Testis (tissue), 5 donors: ENCODE results near the gene YY1AP1. TPM values are rescaled to one million over a fixed set of nuclear protein-coding genes. Genes with fewer than 3 reads are reported as not detected.
"Not testable (repeated sequence)": the region's sequence is repeated elsewhere in the genome, so short reads cannot be mapped to it uniquely, and the experiment has no call there.

ENCODE experiments used
- DNase-seq: peaks from one replicate; pipeline ENCODE4 v3.0.0-alpha.2; 2019
- H3K27ac ChIP-seq, 2 donors: fragments of 200-600 bp; sonication (generic); one replicate each; pipeline ENCODE4 v1.5.1; 2019
- H3K27me3 ChIP-seq: fragments of 200-600 bp; sonication (generic); one replicate; pipeline ENCODE4 v1.5.1; 2019
- H3K36me3 ChIP-seq: fragments of 200-600 bp; sonication (generic); one replicate; pipeline ENCODE4 v1.5.1; 2017; ENCODE audit warnings: low read depth; ENCODE audit errors: missing control alignments
- H3K4me1 ChIP-seq: fragments of 200-600 bp; sonication (generic); one replicate; pipeline ENCODE4 v1.5.1; 2019
- H3K4me3 ChIP-seq, 2 donors: fragments of 200-600 bp; sonication (generic); one replicate each; pipeline ENCODE4 v1.5.1; 2017 to 2019
- H3K9me3 ChIP-seq: fragments of 200-600 bp; sonication (generic); one replicate; pipeline ENCODE4 v1.5.1; 2017
- POLR2A ChIP-seq: fragments of 450-650 bp; IDR thresholded peaks from one replicate; pipeline ENCODE4 v1.6.1; 2017; ENCODE audit warnings: antibody characterized with exemption, mild to moderate bottlenecking, moderate library complexity
- WGBS, 2 donors: methylation state at CpG; one replicate each; pipeline ENCODE4 v1.1.5; 2018; 5-methylcytosine and 5-hydroxymethylcytosine counted together
- intact Hi-C: fragments of 100-400 bp; cut with DNase I; formaldehyde crosslinking; loops from one replicate; pipeline ENCODE4 v1.15.1; 2023; ENCODE audit warnings: low total_unique reads
- long read RNA-seq, 2 donors: transcript quantifications; one replicate each; lab custom pipeline, GENCODE V29; 2026
- polyA plus RNA-seq: library from polyadenylated mRNA; stranded (reverse); fragments of 350-450 nt; fragmentation: Illumina TruSeq; extraction: RNeasy Lipid Tissue Mini Kit (QIAGEN cat#74804); gene quantifications from one replicate; pipeline ENCODE4 v1.2.3, GENCODE V29; 2014; ENCODE audit warnings: low read depth, low replicate concordance; ENCODE audit not compliant: insufficient read depth
- total RNA-seq, 2 donors: library from RNA; depleted of rRNA; stranded (reverse); fragments of >200 nt; gene quantifications; one replicate each; pipeline ENCODE4 v1.2.3, GENCODE V29; 2016
- TF ChIP-seq, protein P1 (sequence below), 3 experiments: fragments of 450-650 bp in 2 of 3; fragments of 200-600 bp in 1 of 3; sonication (generic) in 1 of 3; IDR thresholded peaks; one replicate each; pipeline ENCODE4 v1.5.1; 2016 to 2019; ENCODE audit warnings: antibody characterized with exemption in 3 of 3, mild to moderate bottlenecking in 2 of 3, moderate library complexity in 1 of 3

The YY1AP1 gene, protein sequence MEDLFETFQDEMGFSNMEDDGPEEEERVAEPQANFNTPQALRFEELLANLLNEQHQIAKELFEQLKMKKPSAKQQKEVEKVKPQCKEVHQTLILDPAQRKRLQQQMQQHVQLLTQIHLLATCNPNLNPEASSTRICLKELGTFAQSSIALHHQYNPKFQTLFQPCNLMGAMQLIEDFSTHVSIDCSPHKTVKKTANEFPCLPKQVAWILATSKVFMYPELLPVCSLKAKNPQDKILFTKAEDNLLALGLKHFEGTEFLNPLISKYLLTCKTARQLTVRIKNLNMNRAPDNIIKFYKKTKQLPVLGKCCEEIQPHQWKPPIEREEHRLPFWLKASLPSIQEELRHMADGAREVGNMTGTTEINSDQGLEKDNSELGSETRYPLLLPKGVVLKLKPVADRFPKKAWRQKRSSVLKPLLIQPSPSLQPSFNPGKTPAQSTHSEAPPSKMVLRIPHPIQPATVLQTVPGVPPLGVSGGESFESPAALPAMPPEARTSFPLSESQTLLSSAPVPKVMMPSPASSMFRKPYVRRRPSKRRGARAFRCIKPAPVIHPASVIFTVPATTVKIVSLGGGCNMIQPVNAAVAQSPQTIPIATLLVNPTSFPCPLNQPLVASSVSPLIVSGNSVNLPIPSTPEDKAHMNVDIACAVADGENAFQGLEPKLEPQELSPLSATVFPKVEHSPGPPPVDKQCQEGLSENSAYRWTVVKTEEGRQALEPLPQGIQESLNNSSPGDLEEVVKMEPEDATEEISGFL
- total RNA-seq (100 to 1,000 TPM; 171 to 219 TPM), polyA plus RNA-seq (205 TPM)
- long read RNA-seq, donor 1, transcript YY1AP1-212 (11 exons, 2,654 nt), result major isoform, 9 of 262 reads
- long read RNA-seq, donor 1, transcript YY1AP1-210 (10 exons, 3,073 nt), result minor isoform, 6 of 262 reads
- long read RNA-seq, donor 1, partial matches to known transcripts, result 240 of 262 reads
- long read RNA-seq, donor 1, other reads (novel, unspliced or antisense), result 0 of 262 reads
- long read RNA-seq, donor 2, partial matches to known transcripts, result 81 of 104 reads
- long read RNA-seq, donor 2, other reads (novel, unspliced or antisense), result 20 of 104 reads

DNA sequence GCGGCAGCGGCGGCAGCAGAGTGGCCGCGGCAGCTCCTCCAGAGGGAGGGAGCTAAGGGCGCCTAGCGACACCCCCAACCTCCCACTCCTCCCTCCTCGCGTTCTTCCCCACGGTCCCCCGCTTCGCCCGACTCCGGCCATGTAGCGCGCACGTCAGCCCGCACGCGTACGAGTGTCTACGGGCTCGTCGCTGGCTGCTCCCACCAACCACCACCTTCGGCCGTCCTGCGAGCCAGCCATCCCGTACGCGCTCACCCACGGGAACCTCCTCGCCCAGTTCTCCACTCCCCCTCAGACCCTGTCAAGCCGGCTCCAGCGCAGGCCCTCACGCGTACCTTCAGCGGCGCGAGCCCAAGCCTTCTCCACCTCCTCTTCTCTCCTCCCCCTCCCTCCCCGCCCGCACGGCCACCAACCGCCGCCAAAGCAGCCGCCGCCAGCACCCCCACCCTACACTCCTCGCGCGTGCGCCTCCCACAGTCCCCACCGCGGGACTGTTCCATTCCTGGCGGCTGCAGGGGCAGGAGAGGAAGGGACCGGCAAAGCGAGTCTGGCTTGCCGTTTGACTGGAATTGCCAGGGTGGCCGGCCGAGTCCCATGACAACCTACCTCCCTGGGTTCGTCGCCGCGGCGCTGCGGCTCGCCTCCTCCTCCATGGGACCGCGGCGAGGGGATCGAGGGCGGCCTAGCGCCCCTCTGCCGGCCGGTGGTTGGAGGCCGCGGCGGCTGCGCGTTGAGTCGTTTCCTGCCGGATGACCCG lies at the start of gene YY1AP1:
Gene YY1AP1, minus strand, starts transcription at position 451 of the 757 bp plus-strand sequence. CDS start 8,338 bp downstream, outside the sequence.
- 0 to 2% methylated on average over 25 to 80 of the region's 81 CpGs for WGBS, 2 donors
- Histone ChIP-seq H3K27me3 (no peaks in the 10 kb centered on the region), H3K36me3 (no peaks in the 10 kb centered on the region), H3K9me3 (no peaks in the 10 kb centered on the region), H3K4me1 (peaks cover 23% of the 10 kb centered on the region), H3K4me3 (peak within 1 kb of the TSS; percentile 96 to 100), H3K27ac (peak within 1 kb of the TSS; percentile 98 to 99)
- peak; percentile 66 for TF ChIP-seq POLR2A
- TF ChIP-seq, protein P1, sequence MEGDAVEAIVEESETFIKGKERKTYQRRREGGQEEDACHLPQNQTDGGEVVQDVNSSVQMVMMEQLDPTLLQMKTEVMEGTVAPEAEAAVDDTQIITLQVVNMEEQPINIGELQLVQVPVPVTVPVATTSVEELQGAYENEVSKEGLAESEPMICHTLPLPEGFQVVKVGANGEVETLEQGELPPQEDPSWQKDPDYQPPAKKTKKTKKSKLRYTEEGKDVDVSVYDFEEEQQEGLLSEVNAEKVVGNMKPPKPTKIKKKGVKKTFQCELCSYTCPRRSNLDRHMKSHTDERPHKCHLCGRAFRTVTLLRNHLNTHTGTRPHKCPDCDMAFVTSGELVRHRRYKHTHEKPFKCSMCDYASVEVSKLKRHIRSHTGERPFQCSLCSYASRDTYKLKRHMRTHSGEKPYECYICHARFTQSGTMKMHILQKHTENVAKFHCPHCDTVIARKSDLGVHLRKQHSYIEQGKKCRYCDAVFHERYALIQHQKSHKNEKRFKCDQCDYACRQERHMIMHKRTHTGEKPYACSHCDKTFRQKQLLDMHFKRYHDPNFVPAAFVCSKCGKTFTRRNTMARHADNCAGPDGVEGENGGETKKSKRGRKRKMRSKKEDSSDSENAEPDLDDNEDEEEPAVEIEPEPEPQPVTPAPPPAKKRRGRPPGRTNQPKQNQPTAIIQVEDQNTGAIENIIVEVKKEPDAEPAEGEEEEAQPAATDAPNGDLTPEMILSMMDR (IDR thresholded peaks at IDR 0.05), result peak in 1 of 3 experiments; percentile 40
- intact Hi-C loops, result no loop called here
- DNase-seq, result peak; percentile 93

GRCh38 chr1:155729031-155729898 lies 40.7 kb upstream of the YY1AP1 start:
- TF ChIP-seq POLR2A, result no peak
- TF ChIP-seq, protein P1 (IDR thresholded peaks at IDR 0.05), result peak; percentile 56 to 69 (median 59)
- intact Hi-C loops, result no loop called here

GRCh38 chr1:155725142-155725541 lies 36.6 kb upstream of the YY1AP1 start:
- H3K27ac ChIP-seq, result no peak overlapping the region
- no peaks in the 10 kb centered on the region for H3K27me3 ChIP-seq
- H3K9me3 ChIP-seq, result no peaks in the 10 kb centered on the region
- no peak overlapping the region for H3K4me3 ChIP-seq
- intact Hi-C loops, result no loop called here
- 95% methylated on average over 3 of the region's 3 CpGs for WGBS, 2 donors
- no peaks in the 10 kb centered on the region for H3K36me3 ChIP-seq
- no peaks in the 10 kb centered on the region for H3K4me1 ChIP-seq
- no peak for DNase-seq
- no peak for TF ChIP-seq POLR2A
- TF ChIP-seq, protein P1 (IDR thresholded peaks at IDR 0.05), result no peak

More at GRCh38 chr1:155729031-155729898, 40.7 kb upstream of the YY1AP1 start:
- H3K4me3 ChIP-seq, result no peak overlapping the region
- H3K27me3 ChIP-seq, result no peaks in the 10 kb centered on the region
- H3K9me3 ChIP-seq, result no peaks in the 10 kb centered on the region
- WGBS, 2 donors, result 61 to 70% methylated on average over 12 of the region's 12 CpGs
- H3K36me3 ChIP-seq, result no peaks in the 10 kb centered on the region
- peak; percentile 75 for DNase-seq
- H3K27ac ChIP-seq, result no peak overlapping the region
- no peaks in the 10 kb centered on the region for H3K4me1 ChIP-seq

DNA sequence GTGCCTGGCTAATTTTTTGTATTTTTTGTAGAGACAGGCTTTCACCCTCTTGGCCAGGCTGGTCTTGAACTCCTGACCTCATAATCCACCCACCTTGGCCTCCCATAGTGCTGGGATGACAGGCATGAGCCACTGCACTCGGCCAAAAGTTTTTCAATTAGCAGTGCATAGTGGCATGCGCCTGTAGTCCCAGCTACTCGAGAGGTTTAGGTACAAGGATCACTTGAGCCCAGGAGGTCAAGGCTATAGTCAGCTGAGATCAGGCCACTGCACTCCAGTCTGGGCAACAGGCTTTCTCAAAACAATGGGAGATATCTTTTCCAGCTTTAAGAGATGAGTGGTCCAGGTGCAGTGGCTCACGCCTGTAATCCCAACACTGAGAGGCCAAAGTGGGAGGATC lies 31.1 kb upstream of the YY1AP1 start:
- intact Hi-C loops, result no loop called here
- TF ChIP-seq POLR2A, result no peak
- TF ChIP-seq, protein P1 (IDR thresholded peaks at IDR 0.05), result no peak
- 88 to 96% methylated on average over 4 of the region's 4 CpGs for WGBS, 2 donors
- H3K27me3 ChIP-seq, result no peaks in the 10 kb centered on the region
- no peaks in the 10 kb centered on the region for H3K36me3 ChIP-seq
- H3K9me3 ChIP-seq, result no peaks in the 10 kb centered on the region
- DNase-seq, result no peak
- H3K4me1 ChIP-seq, result no peaks in the 10 kb centered on the region
- no peak overlapping the region for H3K27ac ChIP-seq
- no peak overlapping the region for H3K4me3 ChIP-seq

- H3K4me3 ChIP-seq, DNase-seq, H3K4me1 ChIP-seq, intact Hi-C loops, H3K36me3 ChIP-seq, H3K27me3 ChIP-seq, H3K27ac ChIP-seq, H3K9me3 ChIP-seq: not testable (repeated sequence)
- 85 to 93% methylated on average over 6 of the region's 6 CpGs for WGBS, 2 donors
These were observed 30.0 kb upstream of the YY1AP1 start for GRCh38 chr1:155718524-155719115.
